ENCODE data around the gene PER2.

Gene PER2

DNA sequence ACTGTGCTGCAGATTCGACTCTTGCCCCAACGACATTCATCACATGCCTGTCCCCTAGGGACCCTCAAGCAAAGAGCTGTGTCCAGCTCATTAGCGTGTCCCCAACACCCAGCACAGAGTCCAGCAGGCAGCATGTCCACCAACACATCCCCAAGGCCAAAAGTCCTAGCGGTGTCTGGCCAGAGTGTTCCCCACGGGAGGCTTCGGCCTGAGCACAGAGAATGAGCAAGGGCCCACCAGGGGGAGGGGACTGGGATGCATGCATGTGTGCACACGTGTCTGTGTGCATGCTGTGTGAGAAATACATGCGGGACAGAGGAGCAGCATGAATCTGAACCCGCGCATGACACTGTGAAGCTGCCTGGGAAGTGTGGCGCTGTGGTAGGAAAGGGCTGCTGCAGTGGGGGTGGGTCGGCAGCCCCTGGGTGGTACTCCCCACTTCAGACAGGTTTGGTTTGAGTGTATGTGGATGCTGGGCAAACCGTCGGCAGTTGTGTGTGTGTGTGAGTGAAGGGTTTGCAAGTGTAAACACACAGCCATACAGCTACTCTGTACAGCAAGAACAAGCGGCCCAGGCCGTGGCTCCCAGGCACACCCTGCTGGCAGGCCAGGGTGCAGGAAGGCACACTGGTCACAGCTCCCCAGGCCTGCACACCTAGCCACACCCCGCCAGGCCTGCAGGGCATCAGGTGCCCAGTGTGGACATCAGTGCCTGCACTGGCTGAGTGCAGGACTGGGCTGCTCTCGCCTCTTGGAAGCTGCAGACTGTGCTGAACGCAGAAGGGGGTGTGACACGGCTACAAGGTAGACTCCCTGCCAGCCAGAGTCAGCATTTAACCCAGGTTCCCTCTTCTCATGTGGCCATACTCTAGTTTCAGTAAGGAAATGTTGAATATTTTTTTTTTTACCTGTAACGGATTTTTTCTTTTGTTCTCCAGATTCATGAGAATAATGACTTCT is 29.1 kb downstream of the PER2 start:
- POLR2A ChIA-PET = no interaction called here
- H3K4me3 ChIP-seq (ENCODE audit: low read depth, low read length) = no peak overlapping the region
- no peak for DNase-seq (ENCODE audit: low read depth, low spot score)
- CTCF ChIA-PET = interaction anchor here (1.4 to 15.6 kb wide), 4 partner anchors 13 to 402 kb away, joined by 3 to 223 read pairs (median 86); partner anchors contain the start of genes HES6 and RAMP1
- TF ChIP-seq CTCF (IDR thresholded peaks at IDR 0.05; ENCODE audit: insufficient read depth, low read length, missing control alignments) = no peak

DNA sequence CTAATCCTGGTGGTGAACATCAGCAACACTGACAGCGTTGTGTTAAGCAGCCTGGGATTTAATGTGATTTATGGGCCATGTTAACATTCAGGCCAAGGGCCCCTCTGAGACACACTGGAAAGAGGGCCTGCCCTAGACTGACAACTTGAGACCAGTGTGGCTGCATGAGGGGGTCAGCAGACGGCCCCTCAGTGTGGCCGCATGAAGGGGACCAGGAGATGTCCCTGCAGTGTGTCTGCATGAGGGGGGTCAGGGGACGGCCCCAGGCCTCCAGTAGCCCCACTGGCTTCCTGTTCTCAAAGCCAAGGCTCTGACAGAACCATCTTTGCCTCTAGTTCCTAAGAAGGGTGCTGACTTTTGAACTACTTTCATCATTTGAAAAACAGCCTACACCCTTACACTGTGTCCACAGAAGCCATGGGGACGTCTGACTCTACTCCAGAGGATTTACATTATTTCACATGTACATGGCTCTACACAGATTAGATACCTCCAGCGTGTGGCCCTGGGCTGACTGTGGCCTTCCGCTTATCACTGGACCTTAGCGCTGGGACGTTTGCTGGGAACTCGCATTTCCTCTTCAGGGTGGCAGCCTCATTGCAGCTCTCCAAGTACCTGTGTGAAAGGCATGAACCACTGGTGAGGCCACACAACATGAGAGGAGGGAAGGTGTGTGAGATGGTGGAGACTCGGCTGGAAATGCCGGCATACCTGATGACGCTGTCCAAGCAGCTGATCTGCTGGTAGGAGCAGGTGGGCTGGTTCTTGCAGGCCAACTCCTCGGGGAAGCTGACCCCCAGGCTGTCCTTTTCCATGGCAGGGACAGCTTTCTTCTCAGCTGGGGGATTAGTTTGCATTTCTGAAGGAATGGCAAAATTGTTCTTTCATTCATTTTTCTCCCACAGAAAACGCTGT is 30.4 kb downstream of the PER2 start:
- ChIA-PET POLR2A (no interaction called here), CTCF (interaction anchor here (2.2 to 15.6 kb wide), 3 partner anchors 12 to 401 kb away, joined by 6 to 223 read pairs (median 166); partner anchors contain the start of genes HES6 and RAMP1)
- DNase-seq (ENCODE audit: low read depth, low spot score) = no peak
- no peak overlapping the region for H3K4me3 ChIP-seq (ENCODE audit: low read depth, low read length)
- no peak for TF ChIP-seq CTCF (IDR thresholded peaks at IDR 0.05; ENCODE audit: insufficient read depth, low read length, missing control alignments)

GRCh38 chr2:238256594-238257104 is 31.8 kb downstream of the PER2 start:
- H3K4me3 ChIP-seq (ENCODE audit: low read depth, low read length) = no peak overlapping the region
- ChIA-PET POLR2A (no interaction called here), CTCF (interaction anchor here (0.8 to 21.6 kb wide), 7 partner anchors 4 to 61 kb away, joined by 3 to 223 read pairs (median 3); partner anchors contain the start of gene HES6)
- no peak for DNase-seq (ENCODE audit: low read depth, low spot score)
- peak; percentile 62 for TF ChIP-seq CTCF (IDR thresholded peaks at IDR 0.05; ENCODE audit: insufficient read depth, low read length, missing control alignments)

GRCh38 chr2:238256111-238256510 is 32.3 kb downstream of the PER2 start:
- no peak overlapping the region for H3K4me3 ChIP-seq (ENCODE audit: low read depth, low read length)
- ChIA-PET POLR2A (no interaction called here), CTCF (interaction anchor here (0.7 to 21.6 kb wide), 10 partner anchors 5 to 405 kb away, joined by 3 to 223 read pairs (median 5); partner anchors contain the start of genes HES6 and PER2)
- DNase-seq (ENCODE audit: low read depth, low spot score) = no peak
- no peak for TF ChIP-seq CTCF (IDR thresholded peaks at IDR 0.05; ENCODE audit: insufficient read depth, low read length, missing control alignments)

DNA sequence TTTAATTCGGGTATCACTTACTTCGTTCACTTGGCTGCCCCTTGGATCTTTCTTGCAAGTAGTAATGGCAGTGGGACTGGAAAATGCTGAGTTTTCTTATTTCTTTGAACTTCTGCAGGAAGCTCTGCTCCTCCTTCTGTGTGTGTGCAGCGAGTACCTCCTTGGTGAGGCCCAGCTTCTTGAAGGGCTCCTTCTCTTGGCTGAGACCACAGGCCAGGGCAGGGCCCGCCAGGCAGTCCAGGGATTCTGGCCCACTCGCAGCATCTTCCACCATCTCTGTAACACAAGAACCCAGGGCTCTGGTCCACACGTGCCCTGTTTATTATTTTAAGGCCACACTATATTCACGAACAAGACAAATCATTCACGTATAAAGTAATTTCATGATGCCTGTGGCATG is 32.8 kb downstream of the PER2 start:
- CTCF ChIA-PET = interaction anchor here (0.7 to 21.6 kb wide), 11 partner anchors 5 to 404 kb away, joined by 3 to 223 read pairs (median 5); partner anchors contain the start of genes HES6 and PER2
- TF ChIP-seq CTCF (IDR thresholded peaks at IDR 0.05; ENCODE audit: insufficient read depth, low read length, missing control alignments) = no peak
- POLR2A ChIA-PET = no interaction called here
- no peak for DNase-seq (ENCODE audit: low read depth, low spot score)
- H3K4me3 ChIP-seq (ENCODE audit: low read depth, low read length) = no peak overlapping the region
